Measurements from ENCODE around the gene SLC66A1.
"Not testable (repeated sequence)": the region's sequence is repeated elsewhere in the genome, so short reads cannot be mapped to it uniquely, and the experiment has no call there.

The SLC66A1 gene

GRCh38 chr1:19311931-19312781 is at the start of gene SLC66A1, which contains the start of gene AKR7A2:
TSS of gene SLC66A1 (plus strand) at chr1:19312326. CDS start at chr1:19317678, 5,352 bp downstream.
TSS of gene AKR7A2 (minus strand) at chr1:19312144. CDS start at chr1:19312124, 20 bp downstream.
- peak; percentile 95 for DNase-seq (ENCODE audit: low spot score)

- no peak for DNase-seq (ENCODE audit: low spot score)
Measured at GRCh38 chr1:19262744-19263143, 49.4 kb upstream of the SLC66A1 start.

GRCh38 chr1:19268445-19268844 is 43.7 kb upstream of the SLC66A1 start:
- no peak for DNase-seq (ENCODE audit: low spot score)

GRCh38 chr1:19269427-19270342 is 42.4 kb upstream of the SLC66A1 start:
- DNase-seq (ENCODE audit: low spot score), result not testable (repeated sequence)

- not testable (repeated sequence) for DNase-seq (ENCODE audit: low spot score)
Measured at GRCh38 chr1:19270343-19270730, 41.8 kb upstream of the SLC66A1 start.

GRCh38 chr1:19272064-19272463 is 40.1 kb upstream of the SLC66A1 start:
- no peak for DNase-seq (ENCODE audit: low spot score)

- no peak for DNase-seq (ENCODE audit: low spot score)
Measured at GRCh38 chr1:19273106-19273843, 38.9 kb upstream of the SLC66A1 start.

- DNase-seq (ENCODE audit: low spot score), result not testable (repeated sequence)
Measured at GRCh38 chr1:19273844-19274531, 38.1 kb upstream of the SLC66A1 start.

- no peak for DNase-seq (ENCODE audit: low spot score)
Measured at GRCh38 chr1:19274636-19275035, 37.5 kb upstream of the SLC66A1 start.

- no peak for DNase-seq (ENCODE audit: low spot score)
Measured at GRCh38 chr1:19283891-19284290, 28.2 kb upstream of the SLC66A1 start.

GRCh38 chr1:19284881-19285280 is 27.2 kb upstream of the SLC66A1 start:
- DNase-seq (ENCODE audit: low spot score), result no peak

GRCh38 chr1:19285366-19285765 is 26.8 kb upstream of the SLC66A1 start:
- not testable (repeated sequence) for DNase-seq (ENCODE audit: low spot score)

GRCh38 chr1:19285807-19286206 is 26.3 kb upstream of the SLC66A1 start:
- not testable (repeated sequence) for DNase-seq (ENCODE audit: low spot score)

GRCh38 chr1:19287436-19288185 is 24.5 kb upstream of the SLC66A1 start:
- no peak for DNase-seq (ENCODE audit: low spot score)

GRCh38 chr1:19288324-19289241 is 23.5 kb upstream of the SLC66A1 start, which contains the start of gene AKR7A3:
TSS of gene AKR7A3 (minus strand) at chr1:19288770. CDS start at chr1:19288709, 61 bp downstream.
- DNase-seq (ENCODE audit: low spot score), result peak; percentile 49

GRCh38 chr1:19289244-19289643 is 22.9 kb upstream of the SLC66A1 start:
- DNase-seq (ENCODE audit: low spot score), result no peak

- DNase-seq (ENCODE audit: low spot score), result no peak
Measured at GRCh38 chr1:19294638-19295037, 17.5 kb upstream of the SLC66A1 start.

GRCh38 chr1:19300211-19300610 is 11.9 kb upstream of the SLC66A1 start:
- DNase-seq (ENCODE audit: low spot score), result no peak

GRCh38 chr1:19304081-19304480 is 8.0 kb upstream of the SLC66A1 start:
- not testable (repeated sequence) for DNase-seq (ENCODE audit: low spot score)
